SK-N-SH (cell line): ENCODE data around the gene AGMO. TPM values are rescaled to one million over a fixed set of nuclear protein-coding genes. Genes with fewer than 3 reads are reported as not detected.

ENCODE experiments used
- CTCF ChIA-PET: fragments of 300-600, 350-600 bp; formaldehyde crosslinking; extraction: SDS; loops from one replicate; lab custom pipeline; 2021; lab: Yijun Ruan, JAX
- POLR2A ChIA-PET: fragments of 350-600 bp; sonication (Branson Sonifier 250); formaldehyde crosslinking; extraction: SDS; loops from one replicate; lab custom pipeline; 2020; ENCODE audit warnings: antibody characterized with exemption, inconsistent platforms; lab: Yijun Ruan, JAX
- DNase-seq: peaks from one replicate; pipeline ENCODE4 v3.0.0; 2012
- H2AFZ ChIP-seq: fragments of 200-600 bp; sonication (generic); 2 replicates; pipeline ENCODE4 v1.8.1; 2016; ENCODE audit warnings: antibody characterized with exemption, mild to moderate bottlenecking, low read depth
- H3F3A ChIP-seq: fragments of 200-600 bp; sonication (generic); replicated peaks from 2 replicates; pipeline ENCODE3; 2016; ENCODE audit warnings: antibody characterized with exemption, mild to moderate bottlenecking; ENCODE audit not compliant: insufficient read depth
- H3K27ac ChIP-seq, 2 experiments: fragments of 200-500 bp in 1 of 2; fragments of 200-600 bp in 1 of 2; sonication (Bioruptor generic) in 1 of 2; sonication (generic), shearing (Covaris generic) in 1 of 2; 2 replicates each; pipeline versions ENCODE4 v1.5.1 to v1.6.1; 2014 to 2016; ENCODE audit warnings: low read depth in 2 of 2, inconsistent platforms in 1 of 2, low read length in 1 of 2, mild to moderate bottlenecking in 1 of 2, mixed read lengths in 1 of 2
- H3K27me3 ChIP-seq: fragments of 200-600 bp; sonication (generic), shearing (Covaris generic); 2 replicates; pipeline ENCODE4 v1.6.1; 2016; ENCODE audit warnings: mixed run types; ENCODE audit not compliant: insufficient read depth
- H3K36me3 ChIP-seq, 2 experiments: fragments of 200-500 bp in 1 of 2; fragments of 200-600 bp in 1 of 2; sonication (Bioruptor generic) in 1 of 2; sonication (generic) in 1 of 2; replicated peaks in 1 of 2; 2 replicates each; pipeline versions ENCODE3 to v1.5.1; 2014 to 2016; ENCODE audit warnings: low read length in 1 of 2, mild to moderate bottlenecking in 1 of 2; ENCODE audit not compliant: insufficient read depth in 2 of 2, control insufficient read depth in 1 of 2
- H3K4me1 ChIP-seq, 2 experiments: fragments of 200-500 bp in 1 of 2; fragments of 200-600 bp in 1 of 2; sonication (Bioruptor generic) in 1 of 2; sonication (generic), shearing (Covaris generic) in 1 of 2; 2 replicates each; pipeline versions ENCODE4 v1.5.1 to v1.6.1; 2014 to 2016; ENCODE audit warnings: low read depth in 1 of 2, low read length in 1 of 2, mixed run types in 1 of 2; ENCODE audit not compliant: insufficient read depth in 2 of 2, control insufficient read depth in 1 of 2
- H3K4me2 ChIP-seq: fragments of 200-600 bp; sonication (generic), shearing (Covaris generic); 2 replicates; pipeline ENCODE4 v1.6.1; 2017; ENCODE audit warnings: mixed run types
- H3K4me3 ChIP-seq, 2 experiments: fragments of 200-500 bp in 1 of 2; fragments of 200-600 bp in 1 of 2; sonication (Bioruptor generic) in 1 of 2; sonication (generic), shearing (Covaris generic) in 1 of 2; 2 replicates each; pipeline versions ENCODE4 v1.5.1 to v1.8.1; 2014 to 2016; ENCODE audit warnings: low read depth in 2 of 2, inconsistent platforms in 1 of 2, low read length in 1 of 2, mild to moderate bottlenecking in 1 of 2, mixed read lengths in 1 of 2, moderate library complexity in 1 of 2
- H3K79me2 ChIP-seq: fragments of 200-600 bp; sonication (generic); 2 replicates; pipeline ENCODE4 v1.8.1; 2017; ENCODE audit warnings: mild to moderate bottlenecking; ENCODE audit not compliant: insufficient read depth
- H3K9ac ChIP-seq: fragments of 200-600 bp; sonication (generic); 2 replicates; pipeline ENCODE4 v1.6.1; 2017; ENCODE audit warnings: mixed run types
- H3K9me2 ChIP-seq: fragments of 200-600 bp; sonication (generic); 2 replicates; pipeline ENCODE4 v1.6.1; 2017; ENCODE audit warnings: mixed run types
- H3K9me3 ChIP-seq: fragments of 200-600 bp; sonication (generic); 2 replicates; pipeline ENCODE4 v1.6.1; 2017; ENCODE audit warnings: mixed run types, mild to moderate bottlenecking, moderate library complexity
- H4K20me1 ChIP-seq: fragments of 200-600 bp; sonication (generic); 2 replicates; pipeline ENCODE4 v1.6.1; 2017; ENCODE audit warnings: mild to moderate bottlenecking, mixed run types; ENCODE audit not compliant: insufficient read depth
- EP300 ChIP-seq, 2 experiments: IDR thresholded peaks; 2 replicates each; pipeline versions ENCODE4 v1.4.0 to v1.6.1; 2012; ENCODE audit warnings: borderline replicate concordance in 1 of 2, low read depth in 1 of 2, low read length in 1 of 2
- FOXM1 ChIP-seq: IDR thresholded peaks from 2 replicates; pipeline ENCODE4 v1.4.0; 2012; ENCODE audit warnings: low read depth, mild to moderate bottlenecking
- GABPA ChIP-seq: IDR thresholded peaks from 2 replicates; pipeline ENCODE4 v1.4.0; 2012; ENCODE audit warnings: low read depth, mild to moderate bottlenecking
- GATA2 ChIP-seq: sonication (generic); formaldehyde crosslinking; IDR thresholded peaks from 2 replicates; pipeline ENCODE4 v1.5.0; 2020; ENCODE audit warnings: mild to moderate bottlenecking, missing genetic modification reagents
- JUND ChIP-seq: IDR thresholded peaks from 2 replicates; pipeline ENCODE4 v1.4.0; 2012
- MEF2A ChIP-seq: IDR thresholded peaks from 2 replicates; pipeline ENCODE4 v1.4.0; 2012; ENCODE audit warnings: low read depth, borderline replicate concordance
- RAD21 ChIP-seq: IDR thresholded peaks from 2 replicates; pipeline ENCODE4 v1.6.1; 2012; ENCODE audit warnings: mild to moderate bottlenecking, low read length
- REST ChIP-seq: IDR thresholded peaks from 2 replicates; pipeline ENCODE4 v1.6.1; 2012; ENCODE audit warnings: mild to moderate bottlenecking, low read depth, low read length, moderate library complexity
- RFX5 ChIP-seq: IDR thresholded peaks from 2 replicates; pipeline ENCODE4 v1.6.1; 2012; ENCODE audit warnings: mild to moderate bottlenecking, improper control_type of control experiment, low read length
- RXRA ChIP-seq: IDR thresholded peaks from 2 replicates; pipeline ENCODE4 v1.4.0; 2012; ENCODE audit warnings: low read depth, mild to moderate bottlenecking, borderline replicate concordance
- USF1 ChIP-seq: IDR thresholded peaks from 2 replicates; pipeline ENCODE4 v1.4.0; 2012; ENCODE audit warnings: low read depth, borderline replicate concordance
- ZBTB33 ChIP-seq: IDR thresholded peaks from 2 replicates; pipeline ENCODE4 v1.4.0; 2012; ENCODE audit warnings: low read depth, borderline replicate concordance
- WGBS: methylation state at CpG from one replicate; pipeline ENCODE4 v1.1.6; 2017; ENCODE audit warnings: low lambda C conversion rate; 5-methylcytosine and 5-hydroxymethylcytosine counted together
- polyA plus RNA-seq, 3 experiments: library from polyadenylated mRNA; depleted of rRNA; stranded (reverse); fragments of >200 nt; gene quantifications; 2 replicates each; pipeline ENCODE4 v1.2.3, GENCODE V29; 2012
- TF ChIP-seq, protein P1 (sequence below): fragments of 200-600 bp; sonication (generic); IDR thresholded peaks from 2 replicates; pipeline ENCODE4 v1.6.1; 2017; ENCODE audit warnings: antibody characterized with exemption, mild to moderate bottlenecking, moderate library complexity

AGMO gene
- polyA plus RNA-seq, 1 of the 3 experiments (the other 2 are of a cell fraction), result 0.05 TPM

- no peak overlapping the region for H3K9ac ChIP-seq
- no peaks in the 10 kb centered on the region for H3F3A ChIP-seq
- H3K27ac ChIP-seq, result no peak overlapping the region
- CTCF ChIA-PET, result interaction anchor here (0.6 to 5.5 kb wide), 5 partner anchors 16 to 606 kb away, joined by 3 to 59 read pairs (median 3); no protein-coding TSS in a partner anchor
- DNase-seq, result no peak
- no peaks in the 10 kb centered on the region; a peak in 1 of 4 replicates for H3K4me1 ChIP-seq
- H2AFZ ChIP-seq, result no peak overlapping the region; the same call in 1 of the 2 replicates
- H3K4me3 ChIP-seq, result no peak overlapping the region
- no peaks in the 10 kb centered on the region for H3K9me2 ChIP-seq
- H4K20me1 ChIP-seq, result no peaks in the 10 kb centered on the region
- H3K36me3 ChIP-seq, result no peaks in the 10 kb centered on the region
- H3K4me2 ChIP-seq, result no peak overlapping the region
- no peaks in the 10 kb centered on the region for H3K79me2 ChIP-seq
- no peak for TF ChIP-seq RAD21
- no peaks in the 10 kb centered on the region for H3K27me3 ChIP-seq
- WGBS, result 61% methylated on average over 6 of the region's 6 CpGs
- no peaks in the 10 kb centered on the region for H3K9me3 ChIP-seq
- POLR2A ChIA-PET, result no interaction called here
Observed at GRCh38 chr7:15323550-15323949, 238.3 kb downstream of the AGMO start.

DNA sequence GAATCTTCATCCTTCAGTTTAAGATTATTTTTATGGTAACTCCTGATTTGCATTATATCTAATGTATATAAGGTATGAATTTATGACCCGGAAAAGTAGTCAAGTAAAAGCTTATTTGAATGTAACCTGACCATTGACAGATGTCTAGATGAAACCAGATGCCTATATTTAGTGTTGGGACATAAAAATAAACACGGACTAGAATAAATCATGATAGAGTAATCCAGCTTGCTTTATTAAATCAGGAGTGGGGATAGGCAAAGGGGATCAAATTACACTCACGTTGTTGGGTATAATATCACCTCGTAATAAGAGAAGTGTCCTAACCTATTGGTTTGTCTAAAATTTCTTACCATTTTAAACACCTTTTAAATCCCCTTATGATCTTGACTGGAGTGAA, 244.6 kb downstream of the AGMO start:
- ChIA-PET POLR2A (no interaction called here), CTCF (interaction anchor here (1.1 to 1.4 kb wide), 2 partner anchors 8 to 21 kb away, joined by 4 to 5 read pairs; no protein-coding TSS in a partner anchor)
- Histone ChIP-seq H2AFZ (no peak overlapping the region), H3F3A (no peaks in the 10 kb centered on the region), H3K79me2 (no peaks in the 10 kb centered on the region), H3K9me3 (no peaks in the 10 kb centered on the region), H3K9me2 (no peaks in the 10 kb centered on the region), H3K4me3 (no peak overlapping the region), H3K27me3 (no peaks in the 10 kb centered on the region), H4K20me1 (no peaks in the 10 kb centered on the region), H3K9ac (no peak overlapping the region), H3K36me3 (no peaks in the 10 kb centered on the region), H3K4me1 (no peaks in the 10 kb centered on the region), H3K4me2 (no peak overlapping the region), H3K27ac (no peak overlapping the region)
- no peak for DNase-seq
- TF ChIP-seq JUND, result no peak
- TF ChIP-seq RXRA, result no peak
- TF ChIP-seq MEF2A, result no peak
- TF ChIP-seq ZBTB33, result no peak
- no peak for TF ChIP-seq RFX5
- TF ChIP-seq REST, result no peak
- no peak for TF ChIP-seq GABPA
- TF ChIP-seq EP300 (IDR thresholded peaks at IDR 0.05; ENCODE audit: borderline replicate concordance in 1 of 2, low read depth in 1 of 2, low read length in 1 of 2), result no peak
- TF ChIP-seq, protein P1, sequence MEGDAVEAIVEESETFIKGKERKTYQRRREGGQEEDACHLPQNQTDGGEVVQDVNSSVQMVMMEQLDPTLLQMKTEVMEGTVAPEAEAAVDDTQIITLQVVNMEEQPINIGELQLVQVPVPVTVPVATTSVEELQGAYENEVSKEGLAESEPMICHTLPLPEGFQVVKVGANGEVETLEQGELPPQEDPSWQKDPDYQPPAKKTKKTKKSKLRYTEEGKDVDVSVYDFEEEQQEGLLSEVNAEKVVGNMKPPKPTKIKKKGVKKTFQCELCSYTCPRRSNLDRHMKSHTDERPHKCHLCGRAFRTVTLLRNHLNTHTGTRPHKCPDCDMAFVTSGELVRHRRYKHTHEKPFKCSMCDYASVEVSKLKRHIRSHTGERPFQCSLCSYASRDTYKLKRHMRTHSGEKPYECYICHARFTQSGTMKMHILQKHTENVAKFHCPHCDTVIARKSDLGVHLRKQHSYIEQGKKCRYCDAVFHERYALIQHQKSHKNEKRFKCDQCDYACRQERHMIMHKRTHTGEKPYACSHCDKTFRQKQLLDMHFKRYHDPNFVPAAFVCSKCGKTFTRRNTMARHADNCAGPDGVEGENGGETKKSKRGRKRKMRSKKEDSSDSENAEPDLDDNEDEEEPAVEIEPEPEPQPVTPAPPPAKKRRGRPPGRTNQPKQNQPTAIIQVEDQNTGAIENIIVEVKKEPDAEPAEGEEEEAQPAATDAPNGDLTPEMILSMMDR, result no peak
- no peak for TF ChIP-seq GATA2 (CRISPR knock-in tag)
- no peak for TF ChIP-seq USF1
- TF ChIP-seq FOXM1, result no peak
- WGBS, result 61% methylated on average over 4 of the region's 4 CpGs
